HepG2 (cell line): ENCODE measurements around the gene ZBTB7B. TPM values are rescaled to one million over a fixed set of nuclear protein-coding genes. Genes with fewer than 3 reads are reported as not detected.

Experiments
- DMTF1 ChIP-seq: sonication (generic); formaldehyde crosslinking; IDR thresholded peaks from 2 replicates; pipeline ENCODE4 v1.4.0; 2020; ENCODE audit warnings: mild to moderate bottlenecking, missing genetic modification reagents
- EP300 ChIP-seq, 3 experiments: sonication (generic) in 1 of 3; formaldehyde crosslinking in 1 of 3; IDR thresholded peaks; 2 replicates each; pipeline versions ENCODE4 v1.5.1 to v1.6.1; 2011 to 2020; ENCODE audit warnings: low read depth in 2 of 3, low read length in 2 of 3, borderline replicate concordance in 1 of 3, improper control_type of control experiment in 1 of 3, mild to moderate bottlenecking in 1 of 3, missing genetic modification reagents in 1 of 3, moderate library complexity in 1 of 3
- FOXK1 ChIP-seq: sonication (generic); formaldehyde crosslinking; IDR thresholded peaks from 2 replicates; pipeline ENCODE4 v1.4.0; 2020; ENCODE audit warnings: low read depth, missing genetic modification reagents, borderline replicate concordance
- FOXK2 ChIP-seq: fragments of 450-650 bp; IDR thresholded peaks from 2 replicates; pipeline ENCODE4 v1.6.1; 2016
- HOMEZ ChIP-seq: IDR thresholded peaks from 2 replicates; pipeline ENCODE4 v1.6.1; 2016; ENCODE audit warnings: low read depth
- JUN ChIP-seq: sonication (generic); formaldehyde crosslinking; IDR thresholded peaks from 2 replicates; pipeline ENCODE4 v1.4.0; 2020; ENCODE audit warnings: mild to moderate bottlenecking, missing genetic modification reagents
- KLF16 ChIP-seq, 2 experiments: sonication (generic) in 1 of 2; formaldehyde crosslinking in 1 of 2; IDR thresholded peaks; 2 replicates each; pipeline versions ENCODE4 v1.6.1 to v1.8.0; 2016 to 2023; ENCODE audit warnings: missing genetic modification reagents in 2 of 2, missing compliant biosample characterization in 1 of 2
- NCOA2 ChIP-seq: sonication (generic); formaldehyde crosslinking; IDR thresholded peaks from 2 replicates; pipeline ENCODE4 v1.8.0; 2022; ENCODE audit warnings: inconsistent platforms
- PATZ1 ChIP-seq: sonication (generic); formaldehyde crosslinking; IDR thresholded peaks from 2 replicates; pipeline ENCODE4 v1.4.0; 2020; ENCODE audit warnings: missing genetic modification reagents
- PCBP2 ChIP-seq: fragments of 200-400 bp; formaldehyde crosslinking; optimal IDR thresholded peaks from 2 replicates; pipeline ENCODE3; 2018; ENCODE audit warnings: low read length, low read depth; ENCODE audit not compliant: poor library complexity, severe bottlenecking
- RFXAP ChIP-seq: sonication (generic); formaldehyde crosslinking; IDR thresholded peaks from 2 replicates; pipeline ENCODE4 v1.4.0; 2020; ENCODE audit warnings: missing genetic modification reagents, borderline replicate concordance
- SALL1 ChIP-seq: sonication (generic); formaldehyde crosslinking; IDR thresholded peaks from 2 replicates; pipeline ENCODE4 v1.8.0; 2022; ENCODE audit warnings: mild to moderate bottlenecking, missing genetic modification reagents
- SIX4 ChIP-seq: sonication (generic); formaldehyde crosslinking; IDR thresholded peaks from 2 replicates; pipeline ENCODE4 v1.4.0; 2020; ENCODE audit warnings: missing genetic modification reagents
- SUZ12 ChIP-seq: fragments of 150-350 bp; IDR thresholded peaks from 2 replicates; pipeline ENCODE4 v1.6.1; 2014; ENCODE audit warnings: low read depth, low read length
- ZNF232 ChIP-seq: sonication (generic); formaldehyde crosslinking; IDR thresholded peaks from 2 replicates; pipeline ENCODE4 v1.4.0; 2020; ENCODE audit warnings: missing genetic modification reagents, borderline replicate concordance
- ZNF296 ChIP-seq: sonication (generic); formaldehyde crosslinking; conservative IDR thresholded peaks from 2 replicates; pipeline ENCODE4 v1.5.0; 2020; ENCODE audit warnings: mild to moderate bottlenecking, missing genetic modification reagents
- ZNF33B ChIP-seq: sonication (generic); formaldehyde crosslinking; IDR thresholded peaks from 2 replicates; pipeline ENCODE4 v1.5.1; 2020; ENCODE audit warnings: mild to moderate bottlenecking, missing genetic modification reagents
- ZNF383 ChIP-seq: sonication (generic); formaldehyde crosslinking; IDR thresholded peaks from 2 replicates; pipeline ENCODE4 v1.4.0; 2020; ENCODE audit warnings: missing genetic modification reagents, mild to moderate bottlenecking, borderline replicate concordance
- ZNF552 ChIP-seq: sonication (generic); formaldehyde crosslinking; IDR thresholded peaks from 2 replicates; pipeline ENCODE4 v1.9.0; 2022; ENCODE audit warnings: missing genetic modification reagents, mild to moderate bottlenecking, borderline replicate concordance
- ZNF788 ChIP-seq: sonication (generic); formaldehyde crosslinking; IDR thresholded peaks from 2 replicates; pipeline ENCODE4 v1.5.0; 2020; ENCODE audit warnings: mild to moderate bottlenecking, missing genetic modification reagents, borderline replicate concordance
- polyA plus RNA-seq, 8 experiments: library from polyadenylated mRNA; depleted of rRNA in 3 of 8; stranded (reverse) in 7 of 8; unstranded in 1 of 8; fragments of >200 nt; fragmentation: Illumina TruSeq in 4 of 8; extraction: Trizol in 4 of 8; gene quantifications; 2 replicates each; pipeline versions ENCODE4 v1.2.1 to v1.2.3, GENCODE V29; 2011 to 2016; ENCODE audit warnings: low read depth in 4 of 8, missing spikeins in 1 of 8, mixed read lengths in 1 of 8; ENCODE audit not compliant: insufficient read depth in 1 of 8
- total RNA-seq, 5 experiments: library from RNA; depleted of rRNA; stranded (reverse); fragments of >200 nt; fragmentation: Illumina TruSeq; extraction: Trizol; gene quantifications; 2 replicates each; pipeline ENCODE4 v1.2.3, GENCODE V29; 2016; ENCODE audit warnings: low read depth in 1 of 5
- TF ChIP-seq, protein P1 (sequence below): sonication (generic); formaldehyde crosslinking; IDR thresholded peaks from 2 replicates; pipeline ENCODE4 v1.9.0; 2021; ENCODE audit warnings: missing genetic modification reagents, borderline replicate concordance

Gene ZBTB7B
- total and polyA plus RNA-seq, 2 of the 13 experiments (the other 11 are each of a cell fraction or from before 2014, with no cell fraction given), result 15.5 to 17.5 TPM

DNA sequence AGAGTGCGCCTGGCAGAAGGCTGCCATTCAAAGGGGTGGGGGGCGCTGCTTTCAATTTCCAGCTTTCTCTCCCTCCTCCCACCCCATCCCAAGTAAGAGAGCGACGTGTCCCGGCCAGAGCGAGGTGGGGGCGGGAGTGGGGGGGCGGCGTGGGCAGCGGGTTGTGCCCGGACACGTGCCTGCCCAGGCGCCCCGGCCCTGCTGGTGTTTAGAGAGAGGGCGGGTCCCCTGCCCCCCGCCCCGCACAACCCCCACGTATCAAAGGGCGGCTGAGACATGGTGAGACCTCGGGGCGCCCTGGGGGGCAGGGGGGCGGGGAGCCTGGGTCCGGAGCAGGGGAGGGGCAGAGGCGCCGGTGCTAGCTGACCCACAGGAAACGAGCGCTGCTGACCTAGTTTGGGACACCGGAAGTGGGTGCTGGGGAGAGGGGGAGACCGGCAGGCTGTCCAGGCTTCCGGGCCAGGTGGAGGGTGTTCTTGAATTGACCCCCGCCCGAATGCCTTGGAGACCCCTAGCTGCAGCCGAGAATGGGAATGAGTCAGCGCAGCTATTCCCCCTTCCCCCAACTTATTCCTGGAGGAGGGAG, 1.3 kb downstream of the ZBTB7B start (continued):
- no peak for TF ChIP-seq HOMEZ (CRISPR knock-in tag)
- TF ChIP-seq ZNF552 (CRISPR knock-in tag), result no peak
- TF ChIP-seq FOXK1 (CRISPR knock-in tag), result no peak
- no peak for TF ChIP-seq ZNF383
- TF ChIP-seq, protein P1, sequence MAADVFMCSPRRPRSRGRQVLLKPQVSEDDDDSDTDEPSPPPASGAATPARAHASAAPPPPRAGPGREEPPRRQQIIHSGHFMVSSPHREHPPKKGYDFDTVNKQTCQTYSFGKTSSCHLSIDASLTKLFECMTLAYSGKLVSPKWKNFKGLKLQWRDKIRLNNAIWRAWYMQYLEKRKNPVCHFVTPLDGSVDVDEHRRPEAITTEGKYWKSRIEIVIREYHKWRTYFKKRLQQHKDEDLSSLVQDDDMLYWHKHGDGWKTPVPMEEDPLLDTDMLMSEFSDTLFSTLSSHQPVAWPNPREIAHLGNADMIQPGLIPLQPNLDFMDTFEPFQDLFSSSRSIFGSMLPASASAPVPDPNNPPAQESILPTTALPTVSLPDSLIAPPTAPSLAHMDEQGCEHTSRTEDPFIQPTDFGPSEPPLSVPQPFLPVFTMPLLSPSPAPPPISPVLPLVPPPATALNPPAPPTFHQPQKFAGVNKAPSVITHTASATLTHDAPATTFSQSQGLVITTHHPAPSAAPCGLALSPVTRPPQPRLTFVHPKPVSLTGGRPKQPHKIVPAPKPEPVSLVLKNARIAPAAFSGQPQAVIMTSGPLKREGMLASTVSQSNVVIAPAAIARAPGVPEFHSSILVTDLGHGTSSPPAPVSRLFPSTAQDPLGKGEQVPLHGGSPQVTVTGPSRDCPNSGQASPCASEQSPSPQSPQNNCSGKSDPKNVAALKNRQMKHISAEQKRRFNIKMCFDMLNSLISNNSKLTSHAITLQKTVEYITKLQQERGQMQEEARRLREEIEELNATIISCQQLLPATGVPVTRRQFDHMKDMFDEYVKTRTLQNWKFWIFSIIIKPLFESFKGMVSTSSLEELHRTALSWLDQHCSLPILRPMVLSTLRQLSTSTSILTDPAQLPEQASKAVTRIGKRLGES, result no peak; the same call in 1 of the 2 replicates
- TF ChIP-seq PCBP2, result no peak
- TF ChIP-seq ZNF296, result 0 out of 2 replicates have a peak, but pooled peaks have one; percentile 40
- TF ChIP-seq KLF16 (CRISPR knock-in tag; IDR thresholded peaks at IDR 0.05), result no peak
- no peak for TF ChIP-seq RFXAP (CRISPR knock-in tag)
- peak; percentile 99 for TF ChIP-seq PATZ1
- TF ChIP-seq ZNF33B (CRISPR knock-in tag), result no peak
- TF ChIP-seq EP300 (IDR thresholded peaks at IDR 0.05; ENCODE audit: low read depth in 2 of 2, low read length in 2 of 2), result peak in 1 of 2 experiments; percentile 47; a peak in 2 of 4 replicates
- TF ChIP-seq EP300 (CRISPR knock-in tag; IDR thresholded peaks at IDR 0.05; ENCODE audit: borderline replicate concordance), result no peak
- no peak for TF ChIP-seq DMTF1 (CRISPR knock-in tag)
- no peak for TF ChIP-seq JUN (CRISPR knock-in tag)
- TF ChIP-seq FOXK2, result no peak
- TF ChIP-seq NCOA2 (CRISPR knock-in tag), result no peak
- TF ChIP-seq SIX4 (CRISPR knock-in tag), result no peak
- TF ChIP-seq ZNF232, result no peak
- 0 out of 2 replicates have a peak, but pooled peaks have one; percentile 26 for TF ChIP-seq ZNF788 (CRISPR knock-in tag)
- TF ChIP-seq SALL1, result peak; percentile 33; the same call in 1 of the 2 replicates
- TF ChIP-seq SUZ12, result no peak
